HepG2 (cell line): ENCODE data around the gene SPRED2. TPM values are rescaled to one million over a fixed set of nuclear protein-coding genes. Genes with fewer than 3 reads are reported as not detected.

ENCODE experiments used
- GABPB1 ChIP-seq: IDR thresholded peaks from 2 replicates; pipeline ENCODE4 v1.6.1; 2016; ENCODE audit warnings: mild to moderate bottlenecking, missing genetic modification reagents, moderate library complexity, missing compliant biosample characterization
- KDM2A ChIP-seq: sonication (generic); formaldehyde crosslinking; IDR thresholded peaks from 2 replicates; pipeline ENCODE4 v1.4.0; 2020; ENCODE audit warnings: low read depth, missing genetic modification reagents, borderline replicate concordance
- RBM39 ChIP-seq: fragments of 200-400 bp; formaldehyde crosslinking; IDR thresholded peaks from one replicate; pipeline ENCODE4 v1.6.1; 2018; ENCODE audit warnings: antibody characterized with exemption, mild to moderate bottlenecking, low read depth, low read length; ENCODE audit not compliant: poor library complexity, severe bottlenecking
- SNAI1 ChIP-seq: sonication (generic); formaldehyde crosslinking; IDR thresholded peaks from 2 replicates; pipeline ENCODE4 v1.5.0; 2020; ENCODE audit warnings: mild to moderate bottlenecking, missing genetic modification reagents, borderline replicate concordance
- ZNF552 ChIP-seq: sonication (generic); formaldehyde crosslinking; IDR thresholded peaks from 2 replicates; pipeline ENCODE4 v1.9.0; 2022; ENCODE audit warnings: missing genetic modification reagents, mild to moderate bottlenecking, borderline replicate concordance
- ZNF607 ChIP-seq: sonication (generic); formaldehyde crosslinking; IDR thresholded peaks from 2 replicates; pipeline ENCODE4 v1.5.1; 2020; ENCODE audit warnings: missing genetic modification reagents, mild to moderate bottlenecking, borderline replicate concordance
- ZNF788 ChIP-seq: sonication (generic); formaldehyde crosslinking; IDR thresholded peaks from 2 replicates; pipeline ENCODE4 v1.5.0; 2020; ENCODE audit warnings: mild to moderate bottlenecking, missing genetic modification reagents, borderline replicate concordance
- ZNF790 ChIP-seq: sonication (generic); formaldehyde crosslinking; IDR thresholded peaks from 2 replicates; pipeline ENCODE4 v1.8.0; 2022; ENCODE audit warnings: missing genetic modification reagents, mild to moderate bottlenecking, borderline replicate concordance
- polyA plus RNA-seq, 8 experiments: library from polyadenylated mRNA; depleted of rRNA in 3 of 8; stranded (reverse) in 7 of 8; unstranded in 1 of 8; fragments of >200 nt; fragmentation: Illumina TruSeq in 4 of 8; extraction: Trizol in 4 of 8; gene quantifications; 2 replicates each; pipeline versions ENCODE4 v1.2.1 to v1.2.3, GENCODE V29; 2011 to 2016; ENCODE audit warnings: low read depth in 4 of 8, missing spikeins in 1 of 8, mixed read lengths in 1 of 8; ENCODE audit not compliant: insufficient read depth in 1 of 8
- total RNA-seq, 5 experiments: library from RNA; depleted of rRNA; stranded (reverse); fragments of >200 nt; fragmentation: Illumina TruSeq; extraction: Trizol; gene quantifications; 2 replicates each; pipeline ENCODE4 v1.2.3, GENCODE V29; 2016; ENCODE audit warnings: low read depth in 1 of 5
- TF ChIP-seq, protein P1 (sequence below): sonication (generic); formaldehyde crosslinking; IDR thresholded peaks from 2 replicates; pipeline ENCODE4 v1.5.0; 2020; ENCODE audit warnings: mild to moderate bottlenecking, missing genetic modification reagents, borderline replicate concordance
- TF ChIP-seq, protein P2 (sequence below): sonication (generic); formaldehyde crosslinking; IDR thresholded peaks from 2 replicates; pipeline ENCODE4 v1.9.0; 2021; ENCODE audit warnings: mild to moderate bottlenecking, missing genetic modification reagents
- TF ChIP-seq, protein P3 (sequence below): IDR thresholded peaks from 2 replicates; pipeline ENCODE4 v1.6.1; 2016; ENCODE audit warnings: low read depth, missing genetic modification reagents, missing compliant biosample characterization

SPRED2 gene
- total and polyA plus RNA-seq, 2 of the 13 experiments (the other 11 are each of a cell fraction or from before 2014, with no cell fraction given), result 13.0 to 37.0 TPM

DNA sequence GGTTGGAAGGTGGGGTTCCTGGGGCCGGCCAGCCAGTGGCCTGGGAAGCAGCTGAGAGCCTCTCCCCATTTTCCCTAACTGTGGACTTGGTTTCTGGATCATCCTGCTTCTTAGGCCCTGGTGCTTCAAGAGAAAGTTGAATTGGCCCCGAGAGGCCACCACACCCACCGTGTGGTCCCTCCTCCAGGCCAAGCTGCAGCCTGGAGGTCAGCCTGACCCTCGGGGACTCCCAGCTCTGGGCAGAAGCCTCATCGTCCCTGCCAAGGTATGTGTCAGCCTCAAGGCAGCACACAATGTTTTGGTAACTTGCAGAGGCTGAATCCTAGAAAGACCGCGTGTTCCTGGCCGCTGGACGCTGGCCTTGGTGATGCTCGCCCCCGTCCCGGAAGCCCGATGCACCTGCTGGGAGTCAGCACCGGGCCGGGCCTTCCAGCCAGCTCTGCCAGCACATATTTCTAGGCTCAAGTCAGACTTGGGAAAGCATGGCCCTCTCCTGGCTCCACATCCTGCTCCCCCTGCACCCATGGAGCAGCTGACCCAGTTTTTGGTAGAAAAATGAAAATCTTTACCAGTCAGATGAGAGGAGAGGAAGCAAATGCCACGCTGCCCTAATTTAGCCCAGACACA is 132.2 kb downstream of the SPRED2 start (continued):
- TF ChIP-seq, protein P1, sequence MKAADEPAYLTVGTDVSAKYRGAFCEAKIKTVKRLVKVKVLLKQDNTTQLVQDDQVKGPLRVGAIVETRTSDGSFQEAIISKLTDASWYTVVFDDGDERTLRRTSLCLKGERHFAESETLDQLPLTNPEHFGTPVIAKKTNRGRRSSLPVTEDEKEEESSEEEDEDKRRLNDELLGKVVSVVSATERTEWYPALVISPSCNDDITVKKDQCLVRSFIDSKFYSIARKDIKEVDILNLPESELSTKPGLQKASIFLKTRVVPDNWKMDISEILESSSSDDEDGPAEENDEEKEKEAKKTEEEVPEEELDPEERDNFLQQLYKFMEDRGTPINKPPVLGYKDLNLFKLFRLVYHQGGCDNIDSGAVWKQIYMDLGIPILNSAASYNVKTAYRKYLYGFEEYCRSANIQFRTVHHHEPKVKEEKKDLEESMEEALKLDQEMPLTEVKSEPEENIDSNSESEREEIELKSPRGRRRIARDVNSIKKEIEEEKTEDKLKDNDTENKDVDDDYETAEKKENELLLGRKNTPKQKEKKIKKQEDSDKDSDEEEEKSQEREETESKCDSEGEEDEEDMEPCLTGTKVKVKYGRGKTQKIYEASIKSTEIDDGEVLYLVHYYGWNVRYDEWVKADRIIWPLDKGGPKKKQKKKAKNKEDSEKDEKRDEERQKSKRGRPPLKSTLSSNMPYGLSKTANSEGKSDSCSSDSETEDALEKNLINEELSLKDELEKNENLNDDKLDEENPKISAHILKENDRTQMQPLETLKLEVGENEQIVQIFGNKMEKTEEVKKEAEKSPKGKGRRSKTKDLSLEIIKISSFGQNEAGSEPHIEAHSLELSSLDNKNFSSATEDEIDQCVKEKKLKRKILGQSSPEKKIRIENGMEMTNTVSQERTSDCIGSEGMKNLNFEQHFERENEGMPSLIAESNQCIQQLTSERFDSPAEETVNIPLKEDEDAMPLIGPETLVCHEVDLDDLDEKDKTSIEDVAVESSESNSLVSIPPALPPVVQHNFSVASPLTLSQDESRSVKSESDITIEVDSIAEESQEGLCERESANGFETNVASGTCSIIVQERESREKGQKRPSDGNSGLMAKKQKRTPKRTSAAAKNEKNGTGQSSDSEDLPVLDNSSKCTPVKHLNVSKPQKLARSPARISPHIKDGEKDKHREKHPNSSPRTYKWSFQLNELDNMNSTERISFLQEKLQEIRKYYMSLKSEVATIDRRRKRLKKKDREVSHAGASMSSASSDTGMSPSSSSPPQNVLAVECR (CRISPR knock-in tag), result peak; percentile 48; the same call in 1 of the 2 replicates
- TF ChIP-seq ZNF788 (CRISPR knock-in tag), result peak; percentile 65; the same call in 1 of the 2 replicates
- TF ChIP-seq GABPB1 (CRISPR knock-in tag), result peak; percentile 68; the same call in 1 of the 2 replicates
- peak; percentile 21 for TF ChIP-seq RBM39
- no peak for TF ChIP-seq ZNF552 (CRISPR knock-in tag)
- peak; percentile 74; the same call in 1 of the 2 replicates for TF ChIP-seq ZNF607 (CRISPR knock-in tag)
- TF ChIP-seq, protein P2, sequence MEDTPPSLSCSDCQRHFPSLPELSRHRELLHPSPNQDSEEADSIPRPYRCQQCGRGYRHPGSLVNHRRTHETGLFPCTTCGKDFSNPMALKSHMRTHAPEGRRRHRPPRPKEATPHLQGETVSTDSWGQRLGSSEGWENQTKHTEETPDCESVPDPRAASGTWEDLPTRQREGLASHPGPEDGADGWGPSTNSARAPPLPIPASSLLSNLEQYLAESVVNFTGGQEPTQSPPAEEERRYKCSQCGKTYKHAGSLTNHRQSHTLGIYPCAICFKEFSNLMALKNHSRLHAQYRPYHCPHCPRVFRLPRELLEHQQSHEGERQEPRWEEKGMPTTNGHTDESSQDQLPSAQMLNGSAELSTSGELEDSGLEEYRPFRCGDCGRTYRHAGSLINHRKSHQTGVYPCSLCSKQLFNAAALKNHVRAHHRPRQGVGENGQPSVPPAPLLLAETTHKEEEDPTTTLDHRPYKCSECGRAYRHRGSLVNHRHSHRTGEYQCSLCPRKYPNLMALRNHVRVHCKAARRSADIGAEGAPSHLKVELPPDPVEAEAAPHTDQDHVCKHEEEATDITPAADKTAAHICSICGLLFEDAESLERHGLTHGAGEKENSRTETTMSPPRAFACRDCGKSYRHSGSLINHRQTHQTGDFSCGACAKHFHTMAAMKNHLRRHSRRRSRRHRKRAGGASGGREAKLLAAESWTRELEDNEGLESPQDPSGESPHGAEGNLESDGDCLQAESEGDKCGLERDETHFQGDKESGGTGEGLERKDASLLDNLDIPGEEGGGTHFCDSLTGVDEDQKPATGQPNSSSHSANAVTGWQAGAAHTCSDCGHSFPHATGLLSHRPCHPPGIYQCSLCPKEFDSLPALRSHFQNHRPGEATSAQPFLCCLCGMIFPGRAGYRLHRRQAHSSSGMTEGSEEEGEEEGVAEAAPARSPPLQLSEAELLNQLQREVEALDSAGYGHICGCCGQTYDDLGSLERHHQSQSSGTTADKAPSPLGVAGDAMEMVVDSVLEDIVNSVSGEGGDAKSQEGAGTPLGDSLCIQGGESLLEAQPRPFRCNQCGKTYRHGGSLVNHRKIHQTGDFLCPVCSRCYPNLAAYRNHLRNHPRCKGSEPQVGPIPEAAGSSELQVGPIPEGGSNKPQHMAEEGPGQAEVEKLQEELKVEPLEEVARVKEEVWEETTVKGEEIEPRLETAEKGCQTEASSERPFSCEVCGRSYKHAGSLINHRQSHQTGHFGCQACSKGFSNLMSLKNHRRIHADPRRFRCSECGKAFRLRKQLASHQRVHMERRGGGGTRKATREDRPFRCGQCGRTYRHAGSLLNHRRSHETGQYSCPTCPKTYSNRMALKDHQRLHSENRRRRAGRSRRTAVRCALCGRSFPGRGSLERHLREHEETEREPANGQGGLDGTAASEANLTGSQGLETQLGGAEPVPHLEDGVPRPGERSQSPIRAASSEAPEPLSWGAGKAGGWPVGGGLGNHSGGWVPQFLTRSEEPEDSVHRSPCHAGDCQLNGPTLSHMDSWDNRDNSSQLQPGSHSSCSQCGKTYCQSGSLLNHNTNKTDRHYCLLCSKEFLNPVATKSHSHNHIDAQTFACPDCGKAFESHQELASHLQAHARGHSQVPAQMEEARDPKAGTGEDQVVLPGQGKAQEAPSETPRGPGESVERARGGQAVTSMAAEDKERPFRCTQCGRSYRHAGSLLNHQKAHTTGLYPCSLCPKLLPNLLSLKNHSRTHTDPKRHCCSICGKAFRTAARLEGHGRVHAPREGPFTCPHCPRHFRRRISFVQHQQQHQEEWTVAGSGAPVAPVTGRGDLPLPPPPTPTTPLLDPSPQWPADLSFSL (CRISPR knock-in tag), result no peak; the same call in 1 of the 2 replicates
- TF ChIP-seq KDM2A (CRISPR knock-in tag), result peak; percentile 72; the same call in 1 of the 2 replicates
- TF ChIP-seq ZNF790 (CRISPR knock-in tag), result no peak
- TF ChIP-seq SNAI1 (CRISPR knock-in tag), result peak; percentile 97
- TF ChIP-seq, protein P3, sequence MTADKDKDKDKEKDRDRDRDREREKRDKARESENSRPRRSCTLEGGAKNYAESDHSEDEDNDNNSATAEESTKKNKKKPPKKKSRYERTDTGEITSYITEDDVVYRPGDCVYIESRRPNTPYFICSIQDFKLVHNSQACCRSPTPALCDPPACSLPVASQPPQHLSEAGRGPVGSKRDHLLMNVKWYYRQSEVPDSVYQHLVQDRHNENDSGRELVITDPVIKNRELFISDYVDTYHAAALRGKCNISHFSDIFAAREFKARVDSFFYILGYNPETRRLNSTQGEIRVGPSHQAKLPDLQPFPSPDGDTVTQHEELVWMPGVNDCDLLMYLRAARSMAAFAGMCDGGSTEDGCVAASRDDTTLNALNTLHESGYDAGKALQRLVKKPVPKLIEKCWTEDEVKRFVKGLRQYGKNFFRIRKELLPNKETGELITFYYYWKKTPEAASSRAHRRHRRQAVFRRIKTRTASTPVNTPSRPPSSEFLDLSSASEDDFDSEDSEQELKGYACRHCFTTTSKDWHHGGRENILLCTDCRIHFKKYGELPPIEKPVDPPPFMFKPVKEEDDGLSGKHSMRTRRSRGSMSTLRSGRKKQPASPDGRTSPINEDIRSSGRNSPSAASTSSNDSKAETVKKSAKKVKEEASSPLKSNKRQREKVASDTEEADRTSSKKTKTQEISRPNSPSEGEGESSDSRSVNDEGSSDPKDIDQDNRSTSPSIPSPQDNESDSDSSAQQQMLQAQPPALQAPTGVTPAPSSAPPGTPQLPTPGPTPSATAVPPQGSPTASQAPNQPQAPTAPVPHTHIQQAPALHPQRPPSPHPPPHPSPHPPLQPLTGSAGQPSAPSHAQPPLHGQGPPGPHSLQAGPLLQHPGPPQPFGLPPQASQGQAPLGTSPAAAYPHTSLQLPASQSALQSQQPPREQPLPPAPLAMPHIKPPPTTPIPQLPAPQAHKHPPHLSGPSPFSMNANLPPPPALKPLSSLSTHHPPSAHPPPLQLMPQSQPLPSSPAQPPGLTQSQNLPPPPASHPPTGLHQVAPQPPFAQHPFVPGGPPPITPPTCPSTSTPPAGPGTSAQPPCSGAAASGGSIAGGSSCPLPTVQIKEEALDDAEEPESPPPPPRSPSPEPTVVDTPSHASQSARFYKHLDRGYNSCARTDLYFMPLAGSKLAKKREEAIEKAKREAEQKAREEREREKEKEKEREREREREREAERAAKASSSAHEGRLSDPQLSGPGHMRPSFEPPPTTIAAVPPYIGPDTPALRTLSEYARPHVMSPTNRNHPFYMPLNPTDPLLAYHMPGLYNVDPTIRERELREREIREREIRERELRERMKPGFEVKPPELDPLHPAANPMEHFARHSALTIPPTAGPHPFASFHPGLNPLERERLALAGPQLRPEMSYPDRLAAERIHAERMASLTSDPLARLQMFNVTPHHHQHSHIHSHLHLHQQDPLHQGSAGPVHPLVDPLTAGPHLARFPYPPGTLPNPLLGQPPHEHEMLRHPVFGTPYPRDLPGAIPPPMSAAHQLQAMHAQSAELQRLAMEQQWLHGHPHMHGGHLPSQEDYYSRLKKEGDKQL (CRISPR knock-in tag), result 0 out of 2 replicates have a peak, but pooled peaks have one; percentile 27
